Lung (tissue), 12 donors: ENCODE data around the gene OPRM1. TPM values are rescaled to one million over a fixed set of nuclear protein-coding genes. Genes with fewer than 3 reads are reported as not detected.

ENCODE experiments used
- ATAC-seq: fragments of 200-7000 bp; cut with Tn5 transposase; one replicate; pipeline ENCODE4 v1.9.1; 2020; ENCODE audit warnings: moderate number of reproducible peaks; ENCODE audit not compliant: insufficient read depth, low FRiP score
- DNase-seq, 3 donors: peaks; one replicate each; pipeline ENCODE4 v3.0.0-alpha.2; 2013 to 2017
- H3K27ac ChIP-seq, 2 donors: one replicate each; pipeline ENCODE4 v1.5.1; 2013; ENCODE audit warnings: mild to moderate bottlenecking in 2 of 2, moderate library complexity in 2 of 2, control low read depth in 1 of 2, inconsistent platforms in 1 of 2, low read depth in 1 of 2, low read length in 1 of 2
- H3K27me3 ChIP-seq, 3 donors: one replicate each; pipeline ENCODE4 v1.5.1; 2013; ENCODE audit warnings: low read length in 2 of 3; ENCODE audit not compliant: control insufficient read depth in 3 of 3, insufficient read depth in 3 of 3
- H3K36me3 ChIP-seq, 4 donors: one replicate each; pipeline ENCODE4 v1.5.1; 2013; ENCODE audit warnings: low read length in 4 of 4, mild to moderate bottlenecking in 1 of 4, moderate library complexity in 1 of 4; ENCODE audit not compliant: control insufficient read depth in 4 of 4, insufficient read depth in 4 of 4
- H3K4me1 ChIP-seq, 5 donors: one replicate each; pipeline ENCODE4 v1.5.1; 2013; ENCODE audit warnings: low read length in 5 of 5, mild to moderate bottlenecking in 2 of 5, moderate library complexity in 1 of 5; ENCODE audit not compliant: control insufficient read depth in 5 of 5, insufficient read depth in 5 of 5
- H3K4me3 ChIP-seq: one replicate; pipeline ENCODE4 v1.5.1; 2013; ENCODE audit warnings: mild to moderate bottlenecking, control low read depth, moderate library complexity
- H3K9ac ChIP-seq, 2 donors: one replicate each; pipeline ENCODE4 v1.5.1; 2013; ENCODE audit warnings: low read length in 2 of 2, control low read depth in 1 of 2; ENCODE audit not compliant: insufficient read depth in 1 of 2
- H3K9me3 ChIP-seq, 4 donors: one replicate each; pipeline ENCODE4 v1.5.1; 2013; ENCODE audit warnings: low read length in 3 of 4, mild to moderate bottlenecking in 1 of 4, moderate library complexity in 1 of 4; ENCODE audit not compliant: control insufficient read depth in 4 of 4, insufficient read depth in 3 of 4
- WGBS, 2 donors: extraction: QIAGEN DNeasy Blood & Tissue Kit; methylation state at CpG; one replicate each; pipeline ENCODE4 v1.1.7; 2013; 5-methylcytosine and 5-hydroxymethylcytosine counted together
- polyA plus RNA-seq, 2 donors: library from polyadenylated mRNA; stranded (reverse); fragments of 200-250 nt; gene quantifications; one replicate each; pipeline ENCODE4 v1.2.1, GENCODE V29; 2013
- total RNA-seq, 2 donors: library from RNA; depleted of rRNA in 1 of 2; stranded (reverse); fragments of >200 nt in 1 of 2; gene quantifications; one replicate each; pipeline ENCODE4 v1.2.1, GENCODE V29; 2014 to 2021
- TF ChIP-seq, protein P1 (sequence below): IDR thresholded peaks from 2 replicates; pipeline ENCODE4 v1.5.1; 2012; ENCODE audit warnings: mild to moderate bottlenecking; ENCODE audit errors: control extremely low read depth, extremely low read depth
- donor health status: control.
- donor health status: control.
- donor health status: Bipolar disorder and iron deficiency.
- donor health status: healthy.
- donor health status: DM: yes; HTN: yes; CAD: no.

The OPRM1 gene
- total and polyA plus RNA-seq, 4 donors = not detected

DNA sequence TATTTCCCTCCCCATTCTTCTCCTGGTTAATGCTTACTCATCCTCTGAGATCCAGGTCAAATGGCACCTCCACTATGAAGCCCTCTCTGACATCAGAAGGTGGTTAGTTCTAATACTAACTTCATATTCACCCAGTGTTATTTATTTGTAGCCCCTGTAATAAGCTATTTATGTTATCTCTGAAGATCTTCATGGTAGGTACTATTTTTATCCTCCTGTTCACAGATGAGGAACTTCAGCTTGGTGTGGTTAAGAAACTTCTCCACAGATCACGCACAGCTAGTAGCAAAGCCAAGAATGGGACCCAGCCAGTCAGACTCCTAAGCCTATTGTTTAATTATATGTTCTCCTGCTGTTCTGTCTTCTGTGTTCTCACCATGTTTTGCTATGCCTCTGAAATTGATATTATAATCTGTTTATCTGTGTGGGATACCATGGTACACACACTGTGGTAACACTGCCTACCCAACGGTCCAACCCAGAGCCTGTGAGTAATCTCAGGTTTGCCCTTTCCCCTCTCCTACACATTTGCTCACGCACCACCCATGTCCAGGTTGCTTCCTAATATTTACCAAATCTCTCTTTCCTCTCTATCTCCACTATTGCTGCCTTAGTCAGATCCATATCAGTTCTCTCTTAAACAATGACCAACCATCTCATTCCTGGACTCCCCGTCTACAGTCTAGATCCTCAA lies 219.2 kb downstream of the OPRM1 start:
- no peak for ATAC-seq
- Histone ChIP-seq H3K4me3 (no peak overlapping the region), H3K9me3 (peaks cover 0 to 2% (median 0%) of the 10 kb centered on the region in 4 donors), H3K27me3 (no peaks in the 10 kb centered on the region), H3K4me1 (peaks cover 0 to 1% (median 0%) of the 10 kb centered on the region in 5 donors), H3K27ac (no peak overlapping the region), H3K9ac (no peak overlapping the region), H3K36me3 (no peaks in the 10 kb centered on the region)
- TF ChIP-seq, protein P1, sequence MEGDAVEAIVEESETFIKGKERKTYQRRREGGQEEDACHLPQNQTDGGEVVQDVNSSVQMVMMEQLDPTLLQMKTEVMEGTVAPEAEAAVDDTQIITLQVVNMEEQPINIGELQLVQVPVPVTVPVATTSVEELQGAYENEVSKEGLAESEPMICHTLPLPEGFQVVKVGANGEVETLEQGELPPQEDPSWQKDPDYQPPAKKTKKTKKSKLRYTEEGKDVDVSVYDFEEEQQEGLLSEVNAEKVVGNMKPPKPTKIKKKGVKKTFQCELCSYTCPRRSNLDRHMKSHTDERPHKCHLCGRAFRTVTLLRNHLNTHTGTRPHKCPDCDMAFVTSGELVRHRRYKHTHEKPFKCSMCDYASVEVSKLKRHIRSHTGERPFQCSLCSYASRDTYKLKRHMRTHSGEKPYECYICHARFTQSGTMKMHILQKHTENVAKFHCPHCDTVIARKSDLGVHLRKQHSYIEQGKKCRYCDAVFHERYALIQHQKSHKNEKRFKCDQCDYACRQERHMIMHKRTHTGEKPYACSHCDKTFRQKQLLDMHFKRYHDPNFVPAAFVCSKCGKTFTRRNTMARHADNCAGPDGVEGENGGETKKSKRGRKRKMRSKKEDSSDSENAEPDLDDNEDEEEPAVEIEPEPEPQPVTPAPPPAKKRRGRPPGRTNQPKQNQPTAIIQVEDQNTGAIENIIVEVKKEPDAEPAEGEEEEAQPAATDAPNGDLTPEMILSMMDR = no peak
- 66 to 67% methylated on average over 4 of the region's 4 CpGs for WGBS, 2 donors
- DNase-seq = no peak

DNA sequence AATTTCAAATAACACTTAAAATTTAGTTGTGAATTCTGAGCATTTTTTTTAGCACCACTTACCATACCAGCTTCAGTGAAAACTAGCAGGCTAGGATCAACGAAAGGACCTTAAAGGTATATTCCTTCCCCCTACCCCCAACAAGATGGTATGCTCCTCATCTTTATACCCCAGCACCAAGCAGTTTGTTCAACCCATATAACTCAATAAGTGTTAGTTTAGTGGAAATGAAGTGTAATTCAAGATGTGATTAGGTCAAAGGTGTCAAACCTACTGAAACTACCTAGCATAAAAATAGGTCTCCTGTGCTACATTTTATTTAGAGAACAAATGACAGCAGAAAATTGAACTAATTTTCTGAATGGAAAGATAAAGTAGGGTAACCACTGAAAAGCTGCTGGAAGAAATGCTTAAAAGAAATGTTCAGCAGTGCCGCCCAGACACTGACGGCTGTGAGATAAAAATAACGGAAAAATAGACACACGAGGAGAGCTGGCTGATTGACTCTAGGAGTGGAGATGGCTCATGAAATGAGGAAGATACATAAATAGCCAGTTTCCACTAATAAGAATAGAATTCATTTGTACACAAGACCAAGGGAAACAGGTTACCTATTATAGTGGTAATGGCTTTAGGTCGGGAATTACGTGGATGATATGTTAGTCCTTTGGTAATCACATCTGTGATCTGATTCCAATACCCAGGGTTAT lies 222.8 kb downstream of the OPRM1 start:
- no peak for ATAC-seq
- DNase-seq = no peak
- Histone ChIP-seq H3K27me3 (no peaks in the 10 kb centered on the region), H3K4me3 (no peak overlapping the region), H3K4me1 (peaks cover 0 to 1% (median 0%) of the 10 kb centered on the region in 5 donors), H3K27ac (no peak overlapping the region), H3K9me3 (peaks cover 0 to 2% (median 0%) of the 10 kb centered on the region in 4 donors), H3K36me3 (no peaks in the 10 kb centered on the region), H3K9ac (no peak overlapping the region)
- TF ChIP-seq, protein P1 = no peak
- 74 to 90% methylated on average over 7 of the region's 7 CpGs for WGBS, 2 donors

DNA sequence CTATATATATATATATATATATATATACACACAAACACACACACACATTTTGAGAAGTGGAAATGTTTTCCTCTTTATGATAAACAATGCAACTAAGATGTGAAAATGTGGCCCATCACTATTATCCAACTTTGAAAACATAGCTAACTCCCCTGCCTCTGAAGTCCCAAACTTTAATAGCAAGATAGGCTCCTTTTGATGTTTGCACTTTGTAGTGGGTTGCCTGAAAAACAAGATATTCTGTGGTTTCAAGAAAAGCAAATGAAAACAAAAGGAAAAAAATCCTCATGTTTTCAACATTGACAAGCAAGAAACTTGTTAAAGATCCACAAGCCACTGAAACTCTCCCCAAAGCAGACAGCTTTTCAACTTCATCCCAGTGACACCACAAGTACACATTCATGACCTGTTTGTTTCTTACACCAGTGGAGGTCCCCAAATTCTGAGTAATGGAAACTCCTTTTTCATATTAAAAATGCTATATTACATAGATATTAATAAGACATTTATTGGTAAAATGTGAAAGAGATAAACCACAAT lies 227.6 kb downstream of the OPRM1 start:
- TF ChIP-seq, protein P1 = no peak
- H3K27ac ChIP-seq = no peak overlapping the region
- no peak overlapping the region for H3K9ac ChIP-seq
- DNase-seq (no peak), ATAC-seq (no peak)
- H3K4me1 ChIP-seq = no peaks in the 10 kb centered on the region
- H3K4me3 ChIP-seq = no peak overlapping the region
- H3K9me3 ChIP-seq = no peaks in the 10 kb centered on the region
- H3K27me3 ChIP-seq = no peaks in the 10 kb centered on the region
- no peaks in the 10 kb centered on the region for H3K36me3 ChIP-seq
